Transverse colon (tissue), 4 donors: ENCODE data around the gene TPST2.

ENCODE experiments used
- CTCF ChIP-seq, 5 experiments: fragments of 200-600 bp in 3 of 5; fragments of 450-650 bp in 2 of 5; sonication (generic) in 3 of 5; IDR thresholded peaks; 1 replicate in 2 of 5; 2 replicates in 3 of 5; pipeline ENCODE4 v1.5.1; 2016 to 2017; ENCODE audit warnings: antibody characterized with exemption in 5 of 5, inconsistent platforms in 3 of 5, mild to moderate bottlenecking in 2 of 5, moderate library complexity in 1 of 5
- POLR2A ChIP-seq: fragments of 450-650 bp; IDR thresholded peaks from one replicate; pipeline ENCODE4 v1.6.1; 2016; ENCODE audit warnings: antibody characterized with exemption, mild to moderate bottlenecking, moderate library complexity
- POLR2AphosphoS5 ChIP-seq, 3 donors: sonication (generic); formaldehyde crosslinking; IDR thresholded peaks; one replicate each; pipeline ENCODE4 v1.6.1; 2016; ENCODE audit warnings: antibody characterized with exemption in 3 of 3

GRCh38 chr22:26589367-26589844 is 526 bp downstream of the TPST2 start:
- TF ChIP-seq CTCF (IDR thresholded peaks at IDR 0.05) = no peak
- no peak for TF ChIP-seq POLR2A
- no peak for TF ChIP-seq POLR2AphosphoS5 (IDR thresholded peaks at IDR 0.05)
